ENCODE measurements around the gene ARHGAP10.

Gene ARHGAP10

DNA sequence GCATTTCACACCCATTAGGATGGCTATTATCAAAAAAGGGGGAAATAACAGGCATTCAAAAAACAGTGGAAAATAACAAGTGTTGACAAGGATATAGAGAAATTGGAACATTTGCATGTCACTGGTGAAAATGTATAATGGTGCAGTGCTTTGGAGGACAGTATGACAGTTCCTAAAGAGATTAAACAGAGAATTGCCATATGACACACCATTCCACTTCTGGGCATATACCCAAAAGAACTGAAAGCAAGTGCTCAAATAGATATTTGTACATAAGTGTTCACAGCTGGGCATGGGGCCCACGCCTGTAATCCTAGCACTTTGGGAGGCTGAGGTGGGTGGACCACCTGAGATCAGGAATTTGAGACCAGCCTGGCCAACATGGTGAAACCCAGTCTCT is 362.3 kb downstream of the ARHGAP10 start:
- DNase-seq (ENCODE audit: low read depth): no peak

DNA sequence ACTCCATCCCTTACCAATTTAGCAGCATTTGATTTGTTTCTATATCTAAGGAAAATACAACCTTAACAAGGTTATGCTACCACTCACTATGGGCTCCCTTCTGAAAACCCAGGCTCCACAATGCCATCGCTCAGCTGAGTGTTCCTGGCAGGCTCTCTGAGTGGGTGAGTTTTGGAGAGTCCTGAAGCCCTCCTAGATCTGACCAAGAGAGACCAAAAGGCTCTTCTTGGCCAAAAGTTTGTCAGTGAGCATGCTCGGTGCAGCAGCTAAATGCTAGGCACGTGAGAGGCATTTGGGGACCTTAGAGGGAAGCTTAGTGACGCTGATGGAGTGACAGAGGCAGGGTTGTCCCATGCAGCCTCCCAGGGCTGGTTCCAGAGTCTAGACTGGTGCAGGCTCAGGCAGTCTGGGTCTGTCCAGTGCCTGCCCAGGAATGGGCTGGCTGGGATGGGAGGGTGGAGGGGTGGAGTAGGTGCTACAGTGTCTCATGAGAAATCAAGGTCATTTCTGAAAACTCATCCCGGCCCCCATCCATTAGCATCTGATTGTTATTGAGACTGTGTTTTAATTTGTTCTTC is 363.5 kb downstream of the ARHGAP10 start:
- DNase-seq (ENCODE audit: low read depth): no peak

DNA sequence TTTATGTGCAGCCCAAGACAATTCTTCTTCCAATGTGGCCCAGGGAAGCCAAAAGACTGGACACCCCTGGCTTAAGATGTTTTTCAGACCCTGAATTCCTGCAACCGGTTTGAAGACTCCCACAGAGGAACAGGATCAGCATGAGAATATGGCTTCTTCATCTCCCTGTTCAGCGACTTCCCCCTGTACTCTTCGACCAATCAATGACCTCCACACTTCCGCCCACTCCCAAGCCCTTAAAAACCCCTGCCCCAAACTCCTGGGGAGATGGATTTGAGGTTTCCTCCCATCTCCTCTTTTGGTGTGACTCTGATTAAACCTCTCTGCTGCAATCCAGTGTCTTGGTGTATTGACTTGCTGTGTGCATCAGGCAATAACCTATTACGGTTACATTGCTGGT is 365.9 kb downstream of the ARHGAP10 start:
- DNase-seq (ENCODE audit: low read depth): no peak

DNA sequence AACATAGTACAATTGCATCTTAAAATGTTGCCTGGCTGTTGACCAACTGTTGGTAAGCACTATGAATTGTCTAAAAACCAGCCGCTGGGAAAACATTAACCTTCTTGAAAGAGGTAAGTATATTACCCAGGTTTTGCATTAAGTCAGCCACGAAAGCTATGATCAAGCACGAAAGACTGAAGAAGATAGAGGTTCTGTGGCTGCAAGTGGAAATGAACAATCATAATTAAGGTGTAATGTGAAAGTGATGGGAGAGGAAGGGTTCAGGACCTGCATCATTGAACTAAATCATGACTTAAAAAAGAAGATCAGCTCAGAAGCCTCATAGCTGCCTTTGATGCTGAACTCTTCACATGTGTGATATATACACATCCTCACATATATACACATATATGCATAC is 369.3 kb downstream of the ARHGAP10 start:
- DNase-seq (ENCODE audit: low read depth): no peak

DNA sequence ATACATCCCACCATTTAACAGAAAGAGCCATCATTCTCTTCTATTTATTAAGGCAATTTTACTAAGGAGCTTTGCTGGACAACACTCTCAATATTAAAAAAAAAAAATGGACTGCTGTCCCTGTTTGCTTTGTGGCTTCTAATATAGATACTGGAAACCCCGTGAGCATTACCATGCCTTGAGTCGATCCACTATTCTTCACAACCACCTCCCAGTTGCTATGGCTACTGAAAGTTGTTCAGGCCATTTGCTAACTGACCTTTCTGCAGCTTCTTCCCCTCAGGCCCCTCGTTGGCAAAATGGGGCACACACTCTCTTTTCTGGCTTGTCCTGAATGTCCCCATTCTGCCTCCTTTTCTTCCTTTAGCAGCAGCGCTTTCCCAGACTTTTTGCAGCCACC is 369.9 kb downstream of the ARHGAP10 start:
- no peak for DNase-seq (ENCODE audit: low read depth)

DNA sequence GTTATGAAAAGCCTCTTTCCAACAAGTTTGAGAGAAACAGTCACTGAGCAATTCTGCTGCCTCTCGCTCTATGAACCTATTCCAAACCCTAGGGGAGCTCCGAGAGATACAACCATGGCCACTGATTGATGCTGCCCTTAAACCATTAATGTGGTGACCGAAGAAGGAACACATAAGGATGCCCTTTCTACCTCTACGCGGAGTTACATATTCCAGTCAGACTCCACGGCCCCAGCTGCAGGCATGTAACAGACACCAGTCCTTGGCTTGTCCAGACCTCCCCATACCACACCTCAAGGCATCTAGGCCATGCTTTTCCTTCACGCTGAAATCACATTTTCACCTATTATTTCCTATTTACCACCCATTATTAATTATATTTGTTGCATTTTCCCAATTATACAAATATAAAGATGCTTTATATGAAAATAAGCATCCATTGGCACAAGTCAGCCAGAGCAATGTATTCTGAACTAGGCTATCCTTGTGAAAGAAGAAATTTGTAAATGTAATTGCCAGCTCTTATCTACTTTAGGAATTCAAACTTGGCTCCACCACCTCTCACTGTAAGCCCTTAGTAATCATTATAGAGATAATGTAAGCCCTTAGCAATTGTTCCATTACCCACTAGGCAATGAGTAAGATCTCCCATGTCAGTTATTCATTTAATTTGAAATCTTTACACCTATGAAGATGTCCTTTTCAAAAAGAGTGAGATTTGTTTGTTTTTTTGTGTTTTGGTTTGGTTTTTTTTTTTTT is 371.9 kb downstream of the ARHGAP10 start:
- DNase-seq (ENCODE audit: low read depth): no peak

DNA sequence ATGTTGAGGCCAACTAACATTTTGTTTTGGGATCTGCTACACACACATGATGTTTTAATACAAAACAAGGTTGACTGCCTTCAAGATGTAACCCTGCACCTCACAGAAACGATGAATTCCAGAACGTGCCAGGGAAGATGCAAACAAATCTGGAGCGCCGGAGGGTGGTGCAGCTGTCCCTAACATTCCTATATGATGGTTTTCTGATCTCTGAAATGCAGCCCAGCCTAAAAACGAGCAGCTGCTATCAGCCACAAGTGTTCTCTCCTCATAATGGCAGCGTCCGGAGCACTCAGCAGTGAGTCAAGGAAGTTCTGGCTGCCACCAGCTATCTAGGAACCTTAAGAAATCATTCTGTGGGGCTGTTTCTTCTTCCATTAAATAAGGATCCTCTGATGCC is 376.9 kb downstream of the ARHGAP10 start:
- DNase-seq (ENCODE audit: low read depth): no peak

DNA sequence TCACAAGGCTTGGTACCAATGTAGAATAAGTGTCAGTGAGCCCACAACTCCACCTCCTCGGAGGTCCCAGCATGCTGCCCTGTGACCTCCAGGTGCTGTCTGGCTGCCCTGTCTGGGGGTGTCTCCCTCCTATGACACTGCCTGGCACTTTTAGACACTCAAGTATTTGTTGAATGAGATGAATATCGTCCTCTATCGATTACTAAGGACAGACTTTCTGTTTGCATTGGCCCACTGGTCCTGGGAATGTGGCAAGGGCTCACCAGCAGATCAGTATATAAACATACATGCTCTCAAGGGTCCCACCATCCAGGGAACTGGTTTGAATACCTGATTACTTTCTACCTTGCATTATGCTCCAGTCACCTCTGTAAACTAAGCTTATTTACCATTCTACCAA is 377.3 kb downstream of the ARHGAP10 start:
- DNase-seq (ENCODE audit: low read depth): no peak

DNA sequence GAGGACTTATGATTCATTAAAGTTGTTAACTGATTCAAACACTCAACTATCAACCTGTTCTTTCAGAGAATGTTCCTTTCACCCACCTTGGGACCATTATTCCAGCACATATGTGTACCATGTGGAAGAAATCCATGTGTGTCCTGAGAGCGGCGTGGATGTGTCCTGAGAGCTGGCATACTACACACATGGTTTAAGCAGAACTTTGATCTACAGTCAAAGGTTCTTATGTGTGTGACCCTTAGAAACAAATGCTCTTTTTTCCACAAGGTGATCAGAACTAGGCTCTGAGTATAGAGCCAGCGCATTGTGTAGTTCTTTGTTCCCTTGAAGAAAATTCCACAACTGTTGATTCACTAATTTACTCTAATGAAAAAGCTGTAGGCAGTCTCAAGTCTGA is 378.3 kb downstream of the ARHGAP10 start:
- no peak for DNase-seq (ENCODE audit: low read depth)

DNA sequence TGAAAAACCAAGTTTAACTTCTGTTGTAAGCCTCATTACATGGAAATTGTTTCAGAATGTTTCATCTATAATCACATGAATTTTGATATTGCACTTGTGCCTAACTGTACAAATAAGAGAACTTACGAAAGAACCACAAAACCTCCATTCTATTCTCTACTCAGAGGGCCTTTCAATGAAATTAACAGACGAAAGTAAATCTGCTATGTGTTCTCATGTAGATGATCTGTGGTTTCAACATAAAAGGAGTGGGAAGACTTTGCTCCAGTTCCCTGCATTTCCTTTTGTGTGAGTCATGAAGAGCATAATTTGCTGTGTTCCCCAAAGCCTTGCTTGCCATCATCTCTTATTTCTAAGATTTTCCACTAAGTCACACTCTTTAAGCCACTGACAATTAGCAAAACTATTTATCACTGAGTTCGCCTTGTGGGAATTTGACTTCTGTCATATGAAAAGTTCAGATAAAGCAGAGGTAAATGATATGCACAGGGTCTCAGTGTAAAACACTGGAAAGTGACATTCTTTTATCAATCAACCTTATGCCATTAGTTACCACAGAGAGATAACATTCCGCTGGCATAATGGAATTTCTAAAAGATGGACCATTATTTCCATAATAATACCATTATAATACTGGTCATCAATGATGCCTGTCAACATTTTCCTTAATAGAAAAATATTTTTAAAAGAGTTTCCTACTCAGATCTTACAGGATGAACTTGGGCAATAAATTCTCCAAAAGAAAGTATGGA is 380.5 kb downstream of the ARHGAP10 start:
- no peak for DNase-seq (ENCODE audit: low read depth)

DNA sequence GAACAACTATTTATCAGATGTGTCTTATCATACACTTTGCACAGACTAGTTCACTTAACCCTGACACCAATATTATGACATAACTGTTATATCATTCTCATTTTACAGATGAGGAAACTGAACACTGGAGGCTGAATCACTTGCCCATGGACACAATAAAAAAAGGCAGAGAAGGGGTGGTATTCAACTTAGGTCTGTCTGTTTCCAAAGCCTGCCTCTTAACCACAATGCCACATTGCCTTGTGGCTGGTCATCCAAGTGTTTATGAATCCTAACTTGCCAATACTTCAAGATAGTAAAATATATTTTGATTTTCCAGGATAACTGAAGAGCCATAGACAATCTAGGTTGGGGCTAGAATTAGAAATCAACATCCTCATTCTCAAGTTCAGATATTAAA is 382.5 kb downstream of the ARHGAP10 start:
- DNase-seq (ENCODE audit: low read depth): no peak

DNA sequence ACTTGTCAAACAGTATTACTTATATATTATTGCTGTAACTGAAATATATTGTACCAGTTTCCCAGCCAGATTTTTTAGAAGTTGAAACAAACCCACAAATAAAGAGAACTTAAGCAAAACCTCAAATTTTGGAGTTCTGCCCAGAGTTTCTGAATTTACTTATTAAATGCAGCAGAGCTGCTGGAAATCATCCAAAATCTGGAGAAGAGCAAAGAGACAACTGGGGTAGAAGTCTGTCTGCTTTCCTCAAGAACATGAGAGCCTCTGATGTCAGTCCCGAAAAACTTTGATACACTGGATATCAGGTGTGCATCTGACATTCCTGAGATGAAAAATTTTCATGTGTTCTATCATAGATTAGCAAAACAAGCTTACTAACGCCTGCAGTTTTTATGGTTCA is 384.4 kb downstream of the ARHGAP10 start:
- no peak for DNase-seq (ENCODE audit: low read depth)

DNA sequence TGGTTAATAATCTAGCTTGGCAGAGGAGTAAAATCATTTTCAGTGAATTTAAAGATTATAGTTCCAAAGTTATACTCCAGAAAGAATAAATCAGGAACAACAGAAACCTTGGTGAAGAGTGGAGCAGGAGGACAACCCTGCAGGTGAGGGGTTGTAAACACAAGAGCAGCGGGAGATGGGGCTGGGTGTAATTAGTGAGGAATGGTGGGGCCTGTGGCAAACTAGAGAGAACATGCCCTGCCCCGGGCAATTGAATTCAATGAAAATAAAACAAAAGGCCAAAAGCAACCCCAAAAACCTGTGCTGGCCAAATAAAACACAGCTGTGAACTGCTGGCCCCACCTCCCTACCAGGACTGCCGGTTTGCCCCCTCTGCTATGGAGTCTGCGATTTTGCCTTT is 385.1 kb downstream of the ARHGAP10 start:
- DNase-seq (ENCODE audit: low read depth): no peak

DNA sequence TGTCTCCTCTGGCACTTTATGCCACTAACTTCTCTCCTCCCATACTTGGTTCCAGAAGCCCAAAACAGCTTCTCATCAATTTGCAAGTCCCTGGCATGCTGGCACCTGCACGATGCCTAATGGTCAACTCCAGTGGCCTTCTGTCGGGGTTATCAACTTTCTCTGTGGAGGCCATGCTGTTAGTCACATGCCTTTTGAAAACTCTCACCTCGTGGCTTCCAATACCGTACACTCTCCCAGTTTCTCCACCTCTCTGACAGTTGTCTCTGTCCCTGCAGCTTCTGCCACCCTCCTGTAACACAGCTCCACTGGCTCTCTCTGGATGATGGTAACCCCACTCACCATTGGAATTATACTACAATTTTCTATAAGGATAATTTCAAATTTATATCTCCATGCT is 386.3 kb downstream of the ARHGAP10 start:
- no peak for DNase-seq (ENCODE audit: low read depth)

DNA sequence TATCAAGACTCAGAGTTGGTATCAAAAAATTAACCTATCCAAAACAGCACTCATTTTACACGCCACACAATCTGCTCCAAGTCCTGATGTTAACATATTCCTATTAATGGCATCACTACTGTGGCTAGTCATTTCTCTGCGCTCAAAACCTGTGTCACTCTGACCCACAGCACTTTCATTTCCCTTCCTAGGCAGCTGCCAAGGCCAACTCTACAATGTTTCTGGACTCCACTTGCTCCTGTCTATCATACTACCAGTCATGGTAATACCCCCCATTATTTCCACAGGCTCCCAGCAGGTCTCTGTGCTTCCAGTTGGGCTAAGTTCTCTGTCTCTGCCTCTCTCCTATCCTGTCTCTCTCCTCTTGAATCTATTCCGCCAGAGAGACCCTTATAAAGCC is 386.7 kb downstream of the ARHGAP10 start:
- DNase-seq (ENCODE audit: low read depth): no peak

DNA sequence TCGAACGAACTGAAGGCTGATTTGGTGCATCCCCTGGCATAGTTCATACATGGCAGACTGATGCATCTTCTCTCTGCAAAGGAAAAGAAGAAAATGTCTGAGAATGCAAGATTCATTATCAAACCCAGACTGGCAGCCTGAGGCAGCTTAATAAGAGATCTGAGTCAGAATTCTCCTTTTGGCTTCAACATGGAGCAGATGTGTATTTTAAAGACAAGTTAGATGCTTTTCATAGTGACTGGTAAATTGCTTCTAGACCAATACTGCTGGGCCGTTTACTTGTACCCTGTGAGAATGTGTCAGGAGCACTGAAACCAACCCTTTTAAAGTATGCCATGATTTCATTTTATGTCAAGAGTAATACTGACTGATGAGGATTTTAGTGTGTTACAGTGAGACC is 388.3 kb downstream of the ARHGAP10 start:
- no peak for DNase-seq (ENCODE audit: low read depth)

Measured in HS-27A (cell line).